Anterior cingulate cortex (tissue), 58 donors: ENCODE results near the gene MIOS.
"Not testable (repeated sequence)": the region's sequence is repeated elsewhere in the genome, so short reads cannot be mapped to it uniquely, and the experiment has no call there.

ENCODE experiments used
- DNase-seq, 58 donors: peaks; one replicate each; lab custom pipeline; 2025; lab: John Stamatoyannopoulos, UW

The MIOS gene

GRCh38 chr7:7554021-7554432 is 12.7 kb upstream of the MIOS start:
- no peak for DNase-seq

- no peak for DNase-seq
These were observed 11.8 kb upstream of the MIOS start for GRCh38 chr7:7554649-7555575.

GRCh38 chr7:7556852-7557251 is 9.8 kb upstream of the MIOS start:
- DNase-seq = no peak

GRCh38 chr7:7557252-7557651 is 9.4 kb upstream of the MIOS start:
- no peak for DNase-seq

GRCh38 chr7:7561591-7561990 is 5.1 kb upstream of the MIOS start:
- DNase-seq = not testable (repeated sequence)

- DNase-seq = no peak
These were observed 3.9 kb upstream of the MIOS start for GRCh38 chr7:7562736-7563135.

GRCh38 chr7:7563269-7563668 is 3.4 kb upstream of the MIOS start:
- no peak for DNase-seq

- no peak for DNase-seq
These were observed 2.9 kb upstream of the MIOS start for GRCh38 chr7:7563813-7564212.

GRCh38 chr7:7564323-7564780 is 2.3 kb upstream of the MIOS start:
- DNase-seq = no peak

- DNase-seq = no peak
These were observed 1.5 kb upstream of the MIOS start for GRCh38 chr7:7565018-7565680.

- peak in 3 of 58 donors; percentile 1 to 23 (median 9) for DNase-seq
These were observed 686 bp upstream of the MIOS start for GRCh38 chr7:7565746-7566650.

- no peak for DNase-seq
These were observed 1.3 kb downstream of the MIOS start for GRCh38 chr7:7567898-7568531.

GRCh38 chr7:7568553-7568952 is 1.9 kb downstream of the MIOS start:
- no peak for DNase-seq

- no peak for DNase-seq
These were observed 2.4 kb downstream of the MIOS start for GRCh38 chr7:7569081-7569527.

GRCh38 chr7:7569615-7570014 is 2.9 kb downstream of the MIOS start:
- no peak for DNase-seq

- DNase-seq = no peak
These were observed 3.9 kb downstream of the MIOS start for GRCh38 chr7:7570584-7570983.

GRCh38 chr7:7573701-7574100 is 7.0 kb downstream of the MIOS start:
- DNase-seq = no peak

GRCh38 chr7:7576344-7576743 is 9.7 kb downstream of the MIOS start:
- DNase-seq = no peak

- DNase-seq = no peak
These were observed 11.2 kb downstream of the MIOS start for GRCh38 chr7:7577888-7578287.

GRCh38 chr7:7579638-7580037 is 13.0 kb downstream of the MIOS start:
- no peak for DNase-seq
